GM19240 (cell line): ENCODE measurements around the gene ROBO1.

Experiments
- DNase-seq: peaks from one replicate; pipeline ENCODE4 v3.0.0; 2011; ENCODE audit warnings: low spot score; ENCODE audit not compliant: insufficient read length

ROBO1 gene

GRCh38 chr3:79467721-79468120 lies 300.1 kb downstream of the ROBO1 start:
- no peak for DNase-seq

- DNase-seq: no peak
Observed at GRCh38 chr3:79461129-79461792, 306.5 kb downstream of the ROBO1 start.

DNA sequence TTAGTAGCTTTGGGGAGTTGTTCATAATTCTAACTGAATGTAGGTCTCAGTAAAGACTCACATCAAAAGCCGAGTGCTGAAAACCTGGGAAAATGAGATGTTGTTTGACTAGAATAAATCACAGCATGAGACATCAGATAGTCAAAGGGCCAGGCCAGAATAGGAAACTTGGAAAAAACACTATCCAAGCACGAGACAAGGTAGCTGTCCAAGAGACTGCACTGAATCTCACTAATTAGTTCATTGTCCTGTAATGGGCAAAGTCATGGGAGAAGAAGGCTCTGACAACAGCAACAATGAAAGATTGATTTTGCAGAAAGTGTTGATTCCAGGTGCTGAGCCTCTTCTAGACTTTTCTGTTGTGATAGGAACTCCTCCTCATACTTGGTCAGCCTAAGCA lies 314.2 kb downstream of the ROBO1 start:
- DNase-seq: no peak

- DNase-seq: no peak
Observed at GRCh38 chr3:79436387-79436786, 331.4 kb downstream of the ROBO1 start.

- DNase-seq: no peak
Observed at GRCh38 chr3:79427081-79427480, 340.7 kb downstream of the ROBO1 start.

DNA sequence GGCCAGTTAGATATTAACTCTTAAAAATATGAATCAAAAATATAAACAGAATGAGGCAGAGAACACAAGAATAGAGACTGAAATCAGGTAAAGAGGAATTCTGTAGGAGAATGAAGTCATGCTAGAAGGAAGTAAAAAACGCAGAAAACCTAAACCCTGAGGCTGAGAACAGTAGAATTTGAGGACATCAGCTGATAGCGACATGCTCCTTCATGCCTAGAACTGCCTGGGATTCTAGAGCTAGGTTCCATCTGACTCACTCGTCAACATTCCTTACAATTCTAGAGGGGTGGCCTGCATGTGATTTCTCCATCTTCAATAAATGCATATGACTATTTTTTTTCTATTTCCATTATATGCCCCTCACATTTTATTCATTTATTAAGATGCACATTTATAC lies 343.0 kb downstream of the ROBO1 start:
- DNase-seq: no peak

DNA sequence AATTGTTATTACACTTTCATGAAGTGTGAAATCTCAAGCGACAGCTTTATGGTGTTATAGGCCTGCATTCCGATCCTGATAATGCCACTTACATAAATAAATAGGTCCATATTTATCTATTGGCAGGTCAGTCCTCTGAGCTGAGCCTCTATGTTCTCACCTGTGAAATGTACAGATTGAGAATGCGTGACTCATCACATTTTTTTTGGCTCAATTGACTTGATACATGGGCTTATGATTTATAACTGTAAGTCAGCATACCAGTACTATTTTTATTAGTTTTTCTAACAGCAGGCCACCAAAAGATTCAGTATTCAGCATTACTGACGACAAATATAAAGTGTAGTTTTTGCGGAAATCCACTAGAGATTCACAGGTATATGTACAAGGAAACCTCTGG lies 344.4 kb downstream of the ROBO1 start:
- DNase-seq: no peak

DNA sequence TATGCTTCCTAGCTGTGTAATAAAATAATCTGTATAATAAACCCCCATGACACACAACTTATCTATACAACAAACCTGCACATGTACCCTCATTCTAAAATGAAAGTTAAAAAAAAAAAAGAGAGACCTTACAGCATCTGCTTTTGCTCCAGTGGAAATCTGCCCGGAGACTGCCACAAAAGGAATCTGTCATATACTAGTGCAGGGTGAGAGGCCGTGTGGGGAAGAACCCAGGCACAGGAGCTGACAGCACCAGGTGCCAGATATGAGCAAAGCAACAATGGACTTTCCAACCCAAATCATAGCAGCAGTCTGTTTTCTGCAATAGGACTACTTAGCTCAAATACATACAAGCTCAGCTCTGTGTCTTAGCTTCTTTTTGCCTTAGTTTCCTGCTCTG lies 346.5 kb downstream of the ROBO1 start:
- DNase-seq: no peak

DNA sequence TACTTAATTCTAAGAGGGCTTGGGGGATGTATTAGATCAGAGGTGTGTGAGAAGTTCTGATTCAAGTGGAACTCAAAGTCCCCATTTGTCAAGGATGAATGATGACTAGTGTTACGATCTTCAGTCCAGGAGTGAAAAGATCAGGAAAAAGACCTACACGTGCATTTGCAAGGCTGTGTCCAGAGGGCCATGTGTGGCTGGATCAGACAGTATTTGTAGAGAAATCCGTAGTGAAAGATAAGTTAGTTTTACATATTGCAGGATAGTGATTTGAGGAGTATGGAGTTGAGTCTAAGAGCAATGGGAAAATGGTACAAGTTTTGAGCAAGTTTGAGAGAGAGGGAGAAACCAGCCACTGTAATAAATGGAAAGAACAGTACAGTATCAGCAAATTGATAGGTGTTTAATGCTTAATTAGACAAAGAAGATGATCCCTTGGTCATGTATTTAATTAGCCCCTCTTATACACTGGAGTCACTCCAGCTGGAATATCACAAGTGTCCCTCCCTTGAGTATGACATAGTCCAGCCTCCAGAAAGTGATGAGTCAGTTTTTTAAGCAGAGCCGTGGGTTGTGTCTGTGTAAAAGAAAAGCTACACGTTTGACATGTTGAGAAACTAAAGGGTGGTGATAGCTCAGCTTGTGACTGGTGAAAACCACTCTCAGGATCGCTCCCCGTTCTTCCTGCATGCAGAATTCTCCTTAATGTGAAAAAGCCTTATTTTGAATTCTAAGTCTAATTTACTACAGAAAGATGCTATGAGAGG lies 348.8 kb downstream of the ROBO1 start:
- DNase-seq: no peak

DNA sequence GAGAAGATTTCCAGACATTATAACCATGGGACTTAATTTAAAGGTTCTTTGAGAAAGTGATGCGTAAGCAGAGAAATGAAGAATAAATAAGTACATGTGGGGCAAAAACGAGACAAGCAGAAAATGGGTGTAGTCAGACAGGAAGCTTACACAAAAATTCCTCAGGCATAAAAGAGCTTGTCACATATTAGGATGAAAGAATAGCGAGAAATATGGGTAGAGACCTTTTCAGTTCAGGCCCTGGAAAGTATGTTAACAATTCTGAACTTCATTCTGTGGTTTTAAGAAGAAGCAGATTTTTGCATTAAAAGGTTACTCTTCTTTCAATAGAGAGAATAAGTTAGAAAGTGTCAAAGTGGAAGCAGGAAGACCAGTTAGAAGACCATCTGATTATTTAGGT lies 352.4 kb downstream of the ROBO1 start:
- no peak for DNase-seq

DNA sequence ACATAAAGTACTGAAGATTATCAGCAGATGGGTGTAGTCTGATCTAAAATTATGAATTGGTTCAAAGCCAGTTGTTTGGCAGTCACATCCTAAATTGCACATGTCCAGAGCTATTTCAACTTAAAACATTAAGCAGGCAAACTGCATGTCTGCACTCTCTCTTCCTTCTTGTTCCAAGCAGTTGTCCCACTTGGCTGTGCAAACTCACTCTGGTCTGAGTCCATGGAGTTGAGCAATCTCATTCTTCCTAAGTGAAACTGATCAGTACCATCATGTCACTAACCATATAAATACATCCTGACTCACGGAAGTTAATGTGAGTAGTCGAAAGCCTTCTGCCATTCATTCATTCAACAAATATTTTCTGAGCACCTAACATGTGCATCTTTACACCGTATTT lies 353.0 kb downstream of the ROBO1 start:
- no peak for DNase-seq

- no peak for DNase-seq
Observed at GRCh38 chr3:79414035-79414434, 353.8 kb downstream of the ROBO1 start.

DNA sequence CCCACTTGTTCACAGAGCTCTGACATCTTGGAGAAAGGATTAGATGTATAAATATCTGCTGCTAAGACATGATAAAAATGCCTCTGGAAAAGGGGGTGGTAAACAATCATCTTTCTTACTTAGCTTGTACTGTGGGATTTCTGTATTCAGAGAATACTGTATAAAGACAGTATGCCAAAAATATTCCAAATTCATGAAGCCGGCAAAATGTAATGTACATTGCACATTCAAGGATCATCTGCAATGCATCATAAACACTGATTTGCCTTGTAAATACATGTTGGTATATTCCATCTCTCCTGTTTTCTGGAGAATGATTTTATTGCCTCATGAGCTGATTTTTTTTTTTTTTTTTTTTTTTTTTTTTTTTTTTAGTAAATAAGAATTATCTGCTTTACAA lies 355.3 kb downstream of the ROBO1 start:
- DNase-seq: no peak

DNA sequence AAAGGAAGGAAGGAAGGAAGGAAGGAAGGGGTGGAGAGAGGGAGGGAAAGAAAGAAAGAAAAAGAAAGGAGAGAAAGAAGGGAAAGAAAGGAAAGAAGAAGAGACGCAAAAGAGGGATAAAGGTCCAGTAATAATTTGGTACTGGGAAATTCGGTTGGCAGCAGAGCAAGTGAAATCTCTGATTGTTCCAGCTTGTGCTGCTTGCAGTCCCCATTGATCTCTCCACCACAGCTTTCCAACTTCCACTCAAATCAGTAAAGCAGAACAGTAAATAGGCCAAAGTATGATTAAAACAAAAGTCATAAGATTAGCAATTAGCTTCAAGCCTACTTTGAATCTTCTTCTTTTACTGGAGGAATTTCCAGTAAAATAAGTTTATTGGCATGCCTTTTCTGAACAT lies 357.2 kb downstream of the ROBO1 start:
- DNase-seq: no peak

DNA sequence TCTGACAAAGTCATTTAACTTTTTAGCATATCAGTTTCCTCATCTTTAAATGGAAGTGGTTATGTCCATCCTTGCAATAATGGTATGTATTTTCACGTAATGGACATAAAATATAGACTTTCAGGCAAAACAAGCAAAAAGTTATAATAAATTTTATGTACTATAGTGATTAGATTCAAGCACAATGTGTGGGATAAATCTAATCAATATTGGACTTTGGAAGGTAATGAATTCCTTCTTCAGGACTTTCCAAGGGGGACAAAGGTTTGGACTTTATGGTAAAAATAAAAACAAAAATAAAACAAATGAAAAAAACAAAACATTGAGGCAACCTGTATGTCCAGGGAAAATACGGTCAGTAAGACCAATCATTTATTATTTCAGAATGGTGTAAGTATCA lies 357.7 kb downstream of the ROBO1 start:
- DNase-seq: no peak

- DNase-seq: no peak
Observed at GRCh38 chr3:79406175-79406574, 361.6 kb downstream of the ROBO1 start.

GRCh38 chr3:79405183-79405582 lies 362.6 kb downstream of the ROBO1 start:
- DNase-seq: no peak

DNA sequence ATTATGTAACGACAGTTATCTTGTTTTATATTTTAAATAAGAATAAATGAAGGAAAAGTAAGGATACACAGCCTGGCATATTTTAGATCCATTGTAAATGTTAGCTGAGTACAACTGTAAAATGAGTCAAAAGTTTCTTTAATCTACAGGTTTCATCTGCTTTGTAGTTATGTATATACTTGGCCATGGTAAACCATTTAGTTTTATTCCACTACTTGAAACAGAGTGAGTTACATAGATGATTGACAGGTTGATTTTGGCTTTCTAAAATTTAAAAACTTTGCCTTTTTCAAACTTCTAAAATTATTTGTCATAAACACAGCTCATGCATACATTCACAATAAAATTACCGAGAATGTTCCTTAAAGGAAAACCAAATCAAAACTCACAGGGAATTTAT lies 371.2 kb downstream of the ROBO1 start:
- DNase-seq: no peak

GRCh38 chr3:79392479-79392878 lies 375.3 kb downstream of the ROBO1 start:
- no peak for DNase-seq

GRCh38 chr3:79390352-79390751 lies 377.4 kb downstream of the ROBO1 start:
- DNase-seq: no peak

GRCh38 chr3:79385211-79385610 lies 382.6 kb downstream of the ROBO1 start:
- no peak for DNase-seq

GRCh38 chr3:79383402-79384012 lies 384.3 kb downstream of the ROBO1 start:
- DNase-seq: no peak

DNA sequence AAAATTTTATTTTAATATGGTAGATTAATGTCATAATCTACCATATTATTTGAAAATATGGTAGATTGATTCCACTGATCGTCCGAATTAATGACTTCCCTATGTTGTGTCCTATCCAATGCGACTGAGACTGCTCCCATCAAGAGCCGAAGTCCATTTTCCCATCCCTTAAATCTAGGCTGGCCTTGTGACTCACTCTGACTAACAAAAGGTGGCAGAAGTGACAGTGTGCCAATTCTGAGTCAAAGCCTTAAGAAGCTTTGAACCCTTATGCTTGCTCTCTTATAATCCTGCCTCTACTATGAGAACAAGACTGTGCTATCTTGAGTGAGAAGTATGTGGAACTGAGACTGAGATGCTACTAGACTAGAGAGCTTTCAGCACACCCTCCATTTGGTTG lies 387.2 kb downstream of the ROBO1 start:
- DNase-seq: no peak
